Osteocyte (in vitro differentiated cells): ENCODE measurements around the gene WDR49. TPM values are rescaled to one million over a fixed set of nuclear protein-coding genes. Genes with fewer than 3 reads are reported as not detected.

ENCODE experiments used
- DNase-seq: peaks from one replicate; pipeline ENCODE4 v3.0.0; 2021; ENCODE audit warnings: mixed read lengths; ENCODE audit not compliant: unreplicated experiment; ENCODE audit errors: extremely low spot score
- H3K27ac Mint-ChIP-seq: one replicate; pipeline ENCODE4 v1.8.0; 2021; ENCODE audit warnings: mild to moderate bottlenecking, mixed read lengths; ENCODE audit not compliant: unreplicated experiment
- H3K27me3 Mint-ChIP-seq: one replicate; pipeline ENCODE4 v1.8.0; 2021; ENCODE audit warnings: mixed read lengths; ENCODE audit not compliant: unreplicated experiment
- H3K36me3 Mint-ChIP-seq: one replicate; pipeline ENCODE4 v1.8.0; 2021; ENCODE audit warnings: mixed read lengths; ENCODE audit not compliant: unreplicated experiment
- H3K4me1 Mint-ChIP-seq: one replicate; pipeline ENCODE4 v1.8.0; 2021; ENCODE audit warnings: mixed read lengths; ENCODE audit not compliant: unreplicated experiment
- H3K4me3 Mint-ChIP-seq: one replicate; pipeline ENCODE4 v1.8.0; 2021; ENCODE audit warnings: mild to moderate bottlenecking, moderate library complexity, mixed read lengths; ENCODE audit not compliant: unreplicated experiment
- H3K9me3 Mint-ChIP-seq: one replicate; pipeline ENCODE4 v1.8.0; 2021; ENCODE audit warnings: mixed read lengths; ENCODE audit not compliant: unreplicated experiment
- long read RNA-seq: library from polyadenylated mRNA; unstranded; transcript quantifications from one replicate; pipeline ENCODE4 v2.0.0, GENCODE V29; 2021
- total RNA-seq: library from RNA; stranded (reverse); gene quantifications from 2 replicates; pipeline ENCODE4 v1.2.1, GENCODE V29; 2021
- TF ChIP-seq, protein P1 (sequence below): fragments of 200-600 bp; sonication (generic); IDR thresholded peaks from 2 replicates; pipeline ENCODE4 v1.5.0; 2021; ENCODE audit warnings: antibody characterized with exemption, mild to moderate bottlenecking, moderate library complexity

The WDR49 gene
- total RNA-seq: 0.31 TPM in 1 of 2 replicates, not detected in the other
- long read RNA-seq: 0 reads

DNA sequence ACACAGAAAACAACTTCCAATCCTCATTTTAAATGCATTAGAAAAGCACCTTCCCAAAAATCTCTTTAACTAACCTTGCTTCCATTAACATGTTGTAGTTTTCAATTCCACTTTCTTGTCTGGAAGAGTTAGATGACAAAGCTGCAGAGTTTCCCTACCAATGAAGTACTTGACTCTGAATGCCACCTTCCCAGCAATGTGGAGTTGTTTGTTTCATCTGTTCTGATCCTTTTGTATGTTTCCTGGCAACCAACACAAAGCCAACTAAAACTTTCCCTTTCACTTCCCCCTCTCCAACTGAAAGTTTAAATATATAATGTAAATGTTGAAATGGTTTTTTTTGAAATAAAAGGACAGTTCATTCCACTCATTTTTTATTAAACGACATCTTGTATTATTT lies at the start of gene WDR49:
Gene WDR49 (minus strand): TSS at position 183 of the 400 bp plus-strand sequence. CDS start 517 bp downstream, outside the sequence.
- no peak within 1 kb of the TSS for H3K27ac Mint-ChIP-seq
- H3K27me3 Mint-ChIP-seq: peaks cover 4% of the 10 kb centered on the region
- H3K4me3 Mint-ChIP-seq: no peak within 1 kb of the TSS
- DNase-seq: no peak
- TF ChIP-seq, protein P1, sequence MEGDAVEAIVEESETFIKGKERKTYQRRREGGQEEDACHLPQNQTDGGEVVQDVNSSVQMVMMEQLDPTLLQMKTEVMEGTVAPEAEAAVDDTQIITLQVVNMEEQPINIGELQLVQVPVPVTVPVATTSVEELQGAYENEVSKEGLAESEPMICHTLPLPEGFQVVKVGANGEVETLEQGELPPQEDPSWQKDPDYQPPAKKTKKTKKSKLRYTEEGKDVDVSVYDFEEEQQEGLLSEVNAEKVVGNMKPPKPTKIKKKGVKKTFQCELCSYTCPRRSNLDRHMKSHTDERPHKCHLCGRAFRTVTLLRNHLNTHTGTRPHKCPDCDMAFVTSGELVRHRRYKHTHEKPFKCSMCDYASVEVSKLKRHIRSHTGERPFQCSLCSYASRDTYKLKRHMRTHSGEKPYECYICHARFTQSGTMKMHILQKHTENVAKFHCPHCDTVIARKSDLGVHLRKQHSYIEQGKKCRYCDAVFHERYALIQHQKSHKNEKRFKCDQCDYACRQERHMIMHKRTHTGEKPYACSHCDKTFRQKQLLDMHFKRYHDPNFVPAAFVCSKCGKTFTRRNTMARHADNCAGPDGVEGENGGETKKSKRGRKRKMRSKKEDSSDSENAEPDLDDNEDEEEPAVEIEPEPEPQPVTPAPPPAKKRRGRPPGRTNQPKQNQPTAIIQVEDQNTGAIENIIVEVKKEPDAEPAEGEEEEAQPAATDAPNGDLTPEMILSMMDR: no peak
- no peaks in the 10 kb centered on the region for H3K36me3 Mint-ChIP-seq
- no peaks in the 10 kb centered on the region for H3K4me1 Mint-ChIP-seq
- no peaks in the 10 kb centered on the region for H3K9me3 Mint-ChIP-seq

DNA sequence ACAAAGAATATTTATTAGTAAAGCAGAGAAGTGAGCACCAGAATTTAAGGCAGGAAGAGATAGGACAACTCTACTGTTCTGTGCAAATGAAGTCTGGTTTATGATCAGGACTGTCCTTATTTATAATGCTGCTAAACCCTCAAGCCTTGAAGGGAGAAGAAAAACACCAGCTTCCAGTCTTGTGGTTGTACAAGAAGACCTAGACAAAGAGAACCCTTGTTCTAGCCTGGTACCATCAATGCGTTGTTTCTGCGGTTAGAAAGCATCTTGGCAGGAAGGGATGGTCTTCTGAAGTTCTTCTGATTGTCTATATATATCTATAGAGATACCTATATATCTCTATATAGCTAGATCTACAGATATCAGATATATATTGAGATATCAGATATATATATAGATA lies 47.2 kb upstream of the WDR49 start:
- H3K27me3 Mint-ChIP-seq: no peaks in the 10 kb centered on the region

DNA sequence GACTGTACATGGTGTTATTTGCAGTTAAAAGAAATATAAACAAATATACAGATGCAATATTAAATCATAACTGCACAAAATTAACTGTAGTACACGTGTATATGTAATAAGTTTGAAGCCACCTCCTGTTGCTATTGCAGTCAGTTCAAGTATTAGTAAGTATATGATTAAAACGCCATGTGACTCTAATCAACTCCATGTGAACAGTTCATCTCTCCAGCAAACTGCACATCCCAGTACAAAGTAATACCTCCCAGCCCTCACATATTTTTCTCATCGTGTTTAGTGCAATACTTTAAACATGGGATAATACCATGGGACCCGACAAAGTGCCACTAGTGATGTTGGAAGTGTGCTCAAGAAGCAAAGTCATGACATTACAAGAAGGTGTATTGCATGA lies 46.3 kb upstream of the WDR49 start:
- Mint-ChIP-seq H3K4me1 (no peaks in the 10 kb centered on the region), H3K27ac (no peak overlapping the region), H3K36me3 (peaks cover 31% of the 10 kb centered on the region), H3K4me3 (no peak overlapping the region), H3K9me3 (peaks cover 5% of the 10 kb centered on the region), H3K27me3 (no peaks in the 10 kb centered on the region)
- no peak for DNase-seq
- TF ChIP-seq, protein P1: no peak

More for the DNA sequence above, 47.2 kb upstream of the WDR49 start:
- Mint-ChIP-seq H3K36me3 (peaks cover 23% of the 10 kb centered on the region), H3K9me3 (peaks cover 5% of the 10 kb centered on the region), H3K4me3 (no peak overlapping the region), H3K27ac (no peak overlapping the region), H3K4me1 (peaks cover 5% of the 10 kb centered on the region)
- TF ChIP-seq, protein P1: no peak
- no peak for DNase-seq

DNA sequence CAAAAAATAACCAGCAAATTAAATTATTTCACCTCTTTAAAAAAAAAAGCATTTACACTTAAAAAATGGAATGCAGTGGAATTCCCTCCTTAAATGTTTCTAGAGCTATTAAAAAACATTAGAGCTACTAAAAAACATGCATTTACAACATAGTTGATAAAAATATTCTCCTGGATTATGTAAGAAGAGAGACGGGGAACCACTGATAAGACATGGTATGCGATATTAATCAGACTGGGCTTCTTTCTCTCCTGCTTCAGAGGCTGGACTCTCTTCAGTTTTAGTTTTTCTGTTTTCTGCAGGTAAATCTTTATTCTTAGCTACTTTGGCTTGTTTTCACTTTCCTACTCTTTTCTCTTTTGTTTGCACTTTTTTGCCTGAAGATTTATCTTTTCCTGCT lies 40.4 kb upstream of the WDR49 start:
- peaks cover 28% of the 10 kb centered on the region for H3K36me3 Mint-ChIP-seq
- no peaks in the 10 kb centered on the region for H3K4me1 Mint-ChIP-seq
- no peak overlapping the region for H3K27ac Mint-ChIP-seq
- H3K4me3 Mint-ChIP-seq: no peak overlapping the region
- H3K27me3 Mint-ChIP-seq: no peaks in the 10 kb centered on the region
- no peak for DNase-seq
- TF ChIP-seq, protein P1: no peak
- no peaks in the 10 kb centered on the region for H3K9me3 Mint-ChIP-seq

DNA sequence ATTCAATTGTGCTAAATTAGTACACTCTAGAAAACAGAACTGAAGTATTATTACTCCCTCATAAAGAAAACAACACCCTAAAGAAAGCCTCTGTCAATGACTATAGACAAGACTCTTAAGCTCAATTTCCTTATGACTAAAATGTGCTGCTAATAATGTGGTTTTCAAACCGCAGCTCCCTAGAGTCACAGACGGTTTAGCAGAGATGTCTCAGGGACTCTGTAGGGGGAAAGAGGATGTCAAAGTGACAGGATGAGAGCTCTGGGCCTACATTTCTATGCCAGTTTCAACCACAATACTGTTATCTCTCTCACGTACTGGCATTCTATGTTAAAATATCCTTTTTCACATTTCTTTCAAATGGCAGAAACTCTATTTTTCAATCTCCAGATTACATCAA lies 37.6 kb upstream of the WDR49 start:
- Mint-ChIP-seq H3K27ac (no peak overlapping the region), H3K36me3 (peaks cover 28% of the 10 kb centered on the region), H3K9me3 (no peaks in the 10 kb centered on the region), H3K4me1 (no peaks in the 10 kb centered on the region), H3K27me3 (no peaks in the 10 kb centered on the region), H3K4me3 (no peak overlapping the region)
- no peak for DNase-seq
- TF ChIP-seq, protein P1: no peak
